Neural progenitor cell (in vitro differentiated cells): ENCODE data around the gene KDM8. TPM values are rescaled to one million over a fixed set of nuclear protein-coding genes. Genes with fewer than 3 reads are reported as not detected.

Experiments
- DNase-seq: peaks from one replicate; pipeline ENCODE4 v3.0.0-alpha.2; 2016; ENCODE audit warnings: low spot score
- H2AFZ ChIP-seq: fragments of 200-600 bp; sonication (generic); replicated peaks from 2 replicates; pipeline ENCODE4 v1.6.1; 2016; ENCODE audit warnings: antibody characterized with exemption
- H3F3A ChIP-seq: fragments of 200-600 bp; sonication (generic); 2 replicates; pipeline ENCODE4 v1.6.1; 2016; ENCODE audit warnings: antibody characterized with exemption, low read depth
- H3K27ac ChIP-seq: fragments of 200-600 bp; sonication (generic); 2 replicates; pipeline ENCODE4 v1.5.1; 2016; ENCODE audit warnings: mild to moderate bottlenecking
- H3K27me3 ChIP-seq: fragments of 200-600 bp; sonication (generic); 2 replicates; pipeline ENCODE4 v1.6.1; 2016; ENCODE audit warnings: mild to moderate bottlenecking, moderate library complexity
- H3K36me3 ChIP-seq: fragments of 200-600 bp; sonication (generic); 2 replicates; pipeline ENCODE4 v1.5.1; 2016
- H3K4me1 ChIP-seq: fragments of 200-600 bp; sonication (generic); 2 replicates; pipeline ENCODE4 v1.6.1; 2016; ENCODE audit warnings: mixed run types
- H3K4me2 ChIP-seq: fragments of 200-600 bp; sonication (generic); 2 replicates; pipeline ENCODE4 v1.6.1; 2016
- H3K4me3 ChIP-seq: fragments of 200-600 bp; sonication (generic); 2 replicates; pipeline ENCODE4 v1.5.1; 2016
- H3K79me2 ChIP-seq: fragments of 200-600 bp; sonication (generic); 2 replicates; pipeline ENCODE4 v1.6.1; 2016; ENCODE audit warnings: low read depth
- H3K9ac ChIP-seq: fragments of 200-600 bp; sonication (generic); 2 replicates; pipeline ENCODE4 v1.6.1; 2016
- H3K9me3 ChIP-seq: fragments of 200-600 bp; sonication (generic); 2 replicates; pipeline ENCODE4 v1.5.1; 2016; ENCODE audit warnings: low read depth
- H4K20me1 ChIP-seq: fragments of 200-600 bp; sonication (generic); 2 replicates; pipeline ENCODE4 v1.6.1; 2016; ENCODE audit warnings: low read depth
- H3K27ac Mint-ChIP-seq: 3 replicates; pipeline ENCODE4 v1.8.0; 2021; ENCODE audit warnings: mixed read lengths
- H3K27me3 Mint-ChIP-seq: 2 replicates; pipeline ENCODE4 v1.8.0; 2022; ENCODE audit warnings: low read depth, mild to moderate bottlenecking, inconsistent platforms, moderate library complexity, mixed read lengths; ENCODE audit not compliant: insufficient read depth
- H3K36me3 Mint-ChIP-seq: 3 replicates; pipeline ENCODE4 v1.8.0; 2021; ENCODE audit warnings: mixed read lengths
- H3K4me1 Mint-ChIP-seq: 3 replicates; pipeline ENCODE4 v1.8.0; 2021; ENCODE audit warnings: mixed read lengths
- H3K4me3 Mint-ChIP-seq: 3 replicates; pipeline ENCODE4 v1.8.0; 2021; ENCODE audit warnings: mild to moderate bottlenecking, moderate library complexity, mixed read lengths
- H3K9me3 Mint-ChIP-seq: 3 replicates; pipeline ENCODE4 v1.8.0; 2020; ENCODE audit warnings: mixed read lengths
- CTCF ChIP-seq: fragments of 200-600 bp; sonication (generic); IDR thresholded peaks from 2 replicates; pipeline ENCODE4 v1.5.1; 2017; ENCODE audit warnings: antibody characterized with exemption, mild to moderate bottlenecking
- EZH2 ChIP-seq: fragments of 200-600 bp; sonication (generic); IDR thresholded peaks from 2 replicates; pipeline ENCODE4 v1.6.1; 2017; ENCODE audit warnings: antibody characterized with exemption, mild to moderate bottlenecking, moderate library complexity
- EZH2phosphoT487 ChIP-seq: fragments of 200-600 bp; sonication (generic); IDR thresholded peaks from 2 replicates; pipeline ENCODE4 v1.6.1; 2017; ENCODE audit warnings: antibody characterized with exemption
- total RNA-seq: library from RNA; depleted of rRNA; stranded (reverse); fragments of >200 nt; gene quantifications from 2 replicates; pipeline ENCODE4 v1.2.3, GENCODE V29; 2015; ENCODE audit warnings: low replicate concordance

Gene KDM8
- total RNA-seq, 1 donor from 2014 or later = 6.5 TPM

GRCh38 chr16:27242868-27243590 is 39.7 kb downstream of the KDM8 start:
- H4K20me1 ChIP-seq = peaks cover 25% of the 10 kb centered on the region
- TF ChIP-seq CTCF = no peak
- no peak for TF ChIP-seq EZH2
- TF ChIP-seq EZH2phosphoT487 = no peak
- H3K4me3 Mint-ChIP-seq = peak overlapping the region; percentile 5
- no peaks in the 10 kb centered on the region for H3K9me3 Mint-ChIP-seq
- H3K4me2 ChIP-seq = peak overlapping the region; percentile 48
- DNase-seq = peak; percentile 62
- H3K36me3 ChIP-seq = no peaks in the 10 kb centered on the region
- H3K4me3 ChIP-seq = no peak overlapping the region
- H3K79me2 ChIP-seq = no peaks in the 10 kb centered on the region
- peak overlapping the region; percentile 58 for H3K27ac Mint-ChIP-seq
- H3F3A ChIP-seq = no peaks in the 10 kb centered on the region
- no peaks in the 10 kb centered on the region for H3K27me3 ChIP-seq
- H3K9me3 ChIP-seq = no peaks in the 10 kb centered on the region
- no peak overlapping the region for H3K9ac ChIP-seq
- no peaks in the 10 kb centered on the region for H3K36me3 Mint-ChIP-seq
- peaks cover 11% of the 10 kb centered on the region for H3K4me1 ChIP-seq
- H3K27ac ChIP-seq = no peak overlapping the region
- H3K27me3 Mint-ChIP-seq = peaks cover 11% of the 10 kb centered on the region
- peaks cover 43% of the 10 kb centered on the region for H3K4me1 Mint-ChIP-seq
- H2AFZ ChIP-seq = no peak overlapping the region

- Mint-ChIP-seq H3K4me3 (no peak overlapping the region), H3K9me3 (no peaks in the 10 kb centered on the region), H3K27ac (no peak overlapping the region), H3K36me3 (no peaks in the 10 kb centered on the region), H3K4me1 (peaks cover 38% of the 10 kb centered on the region), H3K27me3 (peaks cover 11% of the 10 kb centered on the region)
- no peaks in the 10 kb centered on the region for H3K27me3 ChIP-seq
- H3K9me3 ChIP-seq = no peaks in the 10 kb centered on the region
- H2AFZ ChIP-seq = no peak overlapping the region
- no peak overlapping the region for H3K9ac ChIP-seq
- H3K4me2 ChIP-seq = no peak overlapping the region
- peaks cover 25% of the 10 kb centered on the region for H4K20me1 ChIP-seq
- H3K36me3 ChIP-seq = no peaks in the 10 kb centered on the region
- no peak for DNase-seq
- H3K4me1 ChIP-seq = peaks cover 11% of the 10 kb centered on the region
- H3K79me2 ChIP-seq = no peaks in the 10 kb centered on the region
- no peak overlapping the region for H3K27ac ChIP-seq
- TF ChIP-seq EZH2 (no peak), CTCF (no peak), EZH2phosphoT487 (no peak)
- no peak overlapping the region for H3K4me3 ChIP-seq
- H3F3A ChIP-seq = peaks cover 3% of the 10 kb centered on the region
Measured at GRCh38 chr16:27243725-27244362, 40.5 kb downstream of the KDM8 start.

- H3K9ac ChIP-seq = no peak overlapping the region
- H3K27me3 Mint-ChIP-seq = peaks cover 8% of the 10 kb centered on the region
Measured at GRCh38 chr16:27244363-27244755, 41.0 kb downstream of the KDM8 start.

More at GRCh38 chr16:27244363-27244755, 41.0 kb downstream of the KDM8 start:
- DNase-seq = no peak
- Histone ChIP-seq H3K4me3 (no peak overlapping the region), H3F3A (peaks cover 8% of the 10 kb centered on the region), H3K36me3 (no peaks in the 10 kb centered on the region), H3K4me2 (no peak overlapping the region), H3K27me3 (no peaks in the 10 kb centered on the region), H3K9me3 (no peaks in the 10 kb centered on the region), H2AFZ (no peak overlapping the region), H3K27ac (no peak overlapping the region), H3K79me2 (no peaks in the 10 kb centered on the region), H3K4me1 (peaks cover 11% of the 10 kb centered on the region), H4K20me1 (peaks cover 25% of the 10 kb centered on the region)
- Mint-ChIP-seq H3K4me3 (no peak overlapping the region), H3K4me1 (peaks cover 34% of the 10 kb centered on the region), H3K9me3 (no peaks in the 10 kb centered on the region), H3K36me3 (no peaks in the 10 kb centered on the region), H3K27ac (peak overlapping the region; percentile 46)
- TF ChIP-seq CTCF = no peak
- TF ChIP-seq EZH2phosphoT487 = no peak
- TF ChIP-seq EZH2 = no peak
